GM18519 (cell line): ENCODE data around the gene TRIP12.
"Not testable (repeated sequence)": the region's sequence is repeated elsewhere in the genome, so short reads cannot be mapped to it uniquely, and the experiment has no call there.

ENCODE experiments used
- ATAC-seq: cut with Tn5 transposase; IDR thresholded peaks from one replicate; pipeline ENCODE4 v1.9.1; 2021; ENCODE audit warnings: mild to moderate bottlenecking, moderate library complexity; ENCODE audit not compliant: unreplicated experiment, low FRiP score

The TRIP12 gene

DNA sequence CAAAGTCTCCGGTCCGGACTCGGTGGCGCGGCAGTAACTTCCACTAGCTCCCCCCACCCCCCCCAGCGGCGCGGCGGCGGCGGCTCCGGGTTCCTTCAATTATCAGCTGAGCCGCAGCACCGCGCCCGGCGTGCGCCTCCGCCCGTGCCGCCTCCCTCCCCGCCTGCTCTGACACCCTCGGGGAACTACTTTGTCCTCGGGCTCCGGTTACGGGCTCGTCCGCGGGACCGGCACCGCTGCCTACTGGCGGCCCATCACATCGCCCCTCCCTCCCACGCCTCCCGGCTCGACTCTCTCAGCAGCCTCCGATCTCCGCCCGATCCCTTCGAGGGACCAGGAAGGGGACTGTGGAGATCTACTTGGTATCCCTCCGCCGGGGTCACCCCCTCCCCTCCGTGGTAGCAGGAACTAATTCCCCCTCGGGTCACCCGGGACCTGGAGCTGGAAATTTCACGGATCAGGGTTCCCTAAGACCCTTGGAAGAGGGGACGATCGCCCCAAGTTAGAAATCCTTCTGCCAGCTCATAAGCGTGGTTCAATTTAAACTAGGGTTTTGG lies at the start of gene TRIP12:
TSS of gene TRIP12 (minus strand) at position 118 of the 557 bp plus-strand sequence. CDS start 41,930 bp downstream, outside the sequence.
- peak; percentile 51 for ATAC-seq

GRCh38 chr2:229971298-229971790 lies 49.5 kb upstream of the TRIP12 start:
- no peak for ATAC-seq

DNA sequence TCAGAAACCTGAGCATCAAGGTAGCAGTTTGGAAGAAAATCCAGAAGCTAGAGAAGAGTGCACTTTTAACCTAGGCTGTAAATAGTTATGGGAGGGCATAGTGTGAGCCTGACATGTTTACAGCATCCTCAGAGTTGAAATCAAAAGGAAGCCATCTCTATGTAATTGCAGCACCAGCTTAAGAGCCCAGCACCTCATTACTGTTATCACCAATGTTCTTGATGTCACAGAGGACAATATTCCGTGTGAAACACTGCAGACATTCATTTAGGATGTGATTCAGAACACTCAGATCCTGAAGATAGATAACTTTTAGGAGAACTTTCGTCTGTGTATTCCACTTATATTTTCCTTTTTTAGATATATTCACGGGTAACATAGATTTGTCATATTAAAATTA lies 48.6 kb upstream of the TRIP12 start:
- no peak for ATAC-seq

DNA sequence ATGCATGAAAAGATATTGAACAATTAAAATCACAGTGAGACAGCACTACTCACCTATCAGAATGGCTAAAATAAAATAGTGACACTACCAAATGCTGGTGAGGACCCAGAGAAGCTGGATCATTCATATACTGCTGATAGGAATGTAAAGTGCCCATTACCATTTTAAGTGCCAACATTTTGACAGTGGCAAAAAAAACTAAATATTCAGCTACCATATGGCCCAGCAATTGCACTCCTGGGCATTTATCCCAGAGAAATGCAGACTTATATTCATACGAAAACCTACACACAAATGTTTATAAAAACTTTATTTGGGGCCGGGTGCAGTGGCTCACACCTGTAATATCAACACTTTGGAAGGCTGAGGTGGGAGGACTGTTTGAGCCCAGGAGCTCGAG lies 48.1 kb upstream of the TRIP12 start:
- ATAC-seq = no peak

- not testable (repeated sequence) for ATAC-seq
Measured at GRCh38 chr2:229963596-229963995, 41.8 kb upstream of the TRIP12 start.

DNA sequence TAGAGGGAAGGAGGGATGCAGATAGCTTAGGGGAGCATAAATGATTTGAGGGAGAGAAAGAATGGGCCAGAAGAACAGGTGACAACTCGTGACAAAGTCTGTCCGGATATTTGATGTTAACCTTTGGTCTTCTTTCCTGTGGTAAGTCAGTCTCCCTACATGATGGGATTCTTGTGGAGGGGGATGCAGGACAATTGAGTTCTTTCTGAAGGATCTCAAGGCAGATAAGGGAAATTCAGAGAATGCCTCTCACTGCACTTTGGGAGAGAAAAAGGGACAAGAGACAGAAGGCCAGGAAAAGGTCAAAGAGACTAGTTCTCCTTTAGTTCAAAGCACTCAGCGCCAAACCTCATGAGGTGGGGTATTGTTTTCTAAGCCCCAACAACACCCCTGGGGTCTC lies 34.7 kb upstream of the TRIP12 start:
- no peak for ATAC-seq

- ATAC-seq = no peak
Measured at GRCh38 chr2:229955663-229956062, 33.9 kb upstream of the TRIP12 start.

DNA sequence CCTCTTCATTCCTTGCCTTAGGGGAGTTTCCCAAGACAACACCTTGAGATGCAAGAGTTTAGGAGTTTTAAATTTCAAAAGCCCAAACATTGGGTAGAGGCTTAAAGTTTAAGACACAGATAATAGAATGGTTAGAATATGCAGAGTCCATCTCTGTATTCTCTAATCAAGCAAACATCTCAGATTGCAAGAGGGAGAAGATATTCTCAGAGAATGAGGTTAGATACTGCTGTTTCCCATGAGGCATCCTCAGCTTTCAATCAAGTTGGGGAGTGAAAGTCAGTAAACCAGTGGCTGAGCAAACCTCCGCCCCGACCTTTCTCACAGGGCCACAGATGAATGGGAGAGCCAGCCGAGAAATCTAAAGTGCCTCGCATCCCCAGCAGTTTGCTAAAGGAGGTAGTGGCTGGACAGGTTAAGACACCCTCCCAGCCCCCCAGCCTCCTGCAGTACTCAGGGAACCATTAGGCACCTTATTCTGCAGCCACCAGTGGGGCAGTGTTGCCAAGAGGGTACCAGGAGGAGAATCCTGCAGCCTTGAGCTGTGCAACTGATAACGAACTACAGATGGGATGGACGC lies 30.5 kb upstream of the TRIP12 start:
- ATAC-seq = no peak

- ATAC-seq = peak; percentile 69
Measured at GRCh38 chr2:229947544-229947943, 25.7 kb upstream of the TRIP12 start.

GRCh38 chr2:229945975-229946374 lies 24.2 kb upstream of the TRIP12 start:
- no peak for ATAC-seq

GRCh38 chr2:229943770-229944449 lies 22.1 kb upstream of the TRIP12 start:
- no peak for ATAC-seq

- ATAC-seq = no peak
Measured at GRCh38 chr2:229943171-229943570, 21.4 kb upstream of the TRIP12 start.

DNA sequence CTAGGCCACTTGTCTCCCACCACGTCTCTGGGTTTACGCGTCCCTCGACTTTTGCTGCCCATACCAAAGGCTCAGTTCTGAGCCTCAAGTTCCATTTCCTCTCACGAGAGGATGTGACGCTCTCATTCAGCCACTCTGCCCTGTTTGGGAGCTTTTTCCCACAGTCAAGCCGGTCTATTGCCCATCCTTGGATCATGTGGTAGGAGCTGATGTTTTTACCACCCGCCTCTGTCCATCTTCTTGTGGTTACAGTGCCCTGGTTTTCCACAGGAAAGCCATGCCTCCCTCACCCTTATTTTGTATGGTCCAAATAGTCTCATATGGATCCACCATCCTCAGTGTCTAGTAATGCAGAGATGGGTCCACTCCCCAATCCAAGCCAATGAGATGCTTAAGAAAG lies 20.9 kb upstream of the TRIP12 start:
- no peak for ATAC-seq

DNA sequence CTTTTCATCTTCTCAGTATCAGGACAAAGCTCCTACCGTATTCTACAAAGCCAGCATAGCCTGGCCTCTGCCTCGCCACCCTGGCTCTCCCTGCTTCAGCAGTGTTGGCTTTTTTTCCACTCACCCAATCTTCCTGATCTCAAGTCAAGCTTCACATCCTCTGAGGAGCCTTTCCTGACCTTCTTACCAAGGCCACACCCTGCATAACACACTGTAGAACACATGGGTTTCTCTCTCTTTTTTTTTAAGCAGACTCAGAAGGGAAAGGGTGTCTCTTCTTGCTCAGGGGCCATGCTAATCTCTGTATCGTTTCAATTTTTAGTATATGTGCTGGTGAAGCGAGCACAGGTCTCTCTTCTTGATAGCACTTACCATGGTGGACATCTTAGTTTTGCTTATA lies 15.7 kb upstream of the TRIP12 start:
- no peak for ATAC-seq

- ATAC-seq = no peak
Measured at GRCh38 chr2:229931241-229931640, 9.4 kb upstream of the TRIP12 start.

GRCh38 chr2:229930656-229931055 lies 8.8 kb upstream of the TRIP12 start:
- no peak for ATAC-seq

DNA sequence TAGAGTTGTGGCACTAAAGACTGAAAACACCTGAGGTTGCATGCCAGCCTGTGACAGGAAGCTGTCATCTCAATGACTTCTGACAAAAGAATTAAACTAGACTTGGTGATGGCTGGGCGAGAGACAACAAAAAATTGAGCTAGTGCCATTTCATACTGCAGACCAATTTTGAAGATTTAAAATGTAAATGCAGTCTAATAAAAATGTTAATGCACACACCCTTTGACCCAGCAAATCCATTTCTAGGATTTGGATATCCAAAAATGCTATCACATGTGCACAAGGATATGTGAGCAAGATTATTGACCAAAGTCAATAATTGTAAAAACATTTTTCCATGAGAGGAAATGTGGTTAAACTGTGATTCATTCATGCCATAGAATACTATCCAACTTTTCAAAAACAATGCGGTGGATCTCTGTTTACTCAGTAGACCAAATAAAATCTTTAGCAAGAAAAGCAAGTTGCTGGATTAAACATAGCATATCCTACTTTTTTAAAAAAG lies 6.1 kb upstream of the TRIP12 start:
- ATAC-seq = no peak

GRCh38 chr2:229925201-229925600 lies 3.4 kb upstream of the TRIP12 start:
- ATAC-seq = no peak

- not testable (repeated sequence) for ATAC-seq
Measured at GRCh38 chr2:229924541-229924940, 2.7 kb upstream of the TRIP12 start.

DNA sequence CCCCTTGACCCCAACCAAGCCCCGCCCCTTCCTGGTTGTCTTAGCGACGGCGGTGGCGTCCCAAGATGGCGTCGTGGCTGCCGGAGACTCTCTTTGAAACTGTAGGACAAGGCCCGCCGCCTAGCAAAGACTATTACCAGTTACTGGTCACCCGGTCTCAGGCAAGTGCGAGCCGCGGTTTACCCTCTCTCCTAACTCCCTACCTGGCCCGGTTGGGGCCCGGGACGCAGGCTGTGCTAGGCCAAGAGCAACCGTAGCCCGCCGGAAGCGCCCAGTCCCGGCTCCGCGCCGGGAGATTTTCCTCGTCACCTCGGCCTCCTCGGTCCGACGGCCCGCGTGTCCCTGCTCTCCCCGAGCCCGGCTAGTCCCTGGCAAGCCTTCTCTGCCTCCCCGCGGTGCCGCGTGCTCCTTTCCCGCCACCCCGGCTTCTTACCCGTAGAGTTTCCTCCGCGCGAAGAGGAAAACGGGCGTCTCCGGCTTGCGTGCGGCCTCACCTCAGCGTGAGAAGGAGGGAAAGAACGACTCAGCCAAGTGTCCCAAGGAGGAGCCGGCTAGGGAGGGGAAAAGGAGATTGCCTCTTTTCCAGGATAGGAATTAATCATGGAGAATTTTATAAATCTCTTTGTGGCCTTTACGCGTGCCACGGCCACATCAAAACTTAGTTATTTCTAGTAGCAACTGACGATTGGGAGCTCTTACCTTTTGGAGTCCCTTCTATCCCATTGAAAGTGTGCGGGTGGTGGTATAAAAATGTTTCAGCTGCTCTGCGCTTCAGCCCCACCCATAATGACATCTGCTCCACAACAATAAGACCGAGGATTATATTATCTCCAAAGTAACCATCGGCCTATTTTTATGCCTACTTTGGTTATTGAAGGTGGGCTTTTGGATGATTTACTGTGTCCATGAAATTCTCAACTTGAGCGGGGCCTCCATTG lies 909 bp upstream of the TRIP12 start, which contains the start of gene FBXO36:
TSS of gene FBXO36 (plus strand) at position 55 of the 938 bp plus-strand sequence. CDS start at position 66, 11 bp downstream.
- ATAC-seq = peak; percentile 37
